Measurements from ENCODE around the gene HCST.

Gene HCST

DNA sequence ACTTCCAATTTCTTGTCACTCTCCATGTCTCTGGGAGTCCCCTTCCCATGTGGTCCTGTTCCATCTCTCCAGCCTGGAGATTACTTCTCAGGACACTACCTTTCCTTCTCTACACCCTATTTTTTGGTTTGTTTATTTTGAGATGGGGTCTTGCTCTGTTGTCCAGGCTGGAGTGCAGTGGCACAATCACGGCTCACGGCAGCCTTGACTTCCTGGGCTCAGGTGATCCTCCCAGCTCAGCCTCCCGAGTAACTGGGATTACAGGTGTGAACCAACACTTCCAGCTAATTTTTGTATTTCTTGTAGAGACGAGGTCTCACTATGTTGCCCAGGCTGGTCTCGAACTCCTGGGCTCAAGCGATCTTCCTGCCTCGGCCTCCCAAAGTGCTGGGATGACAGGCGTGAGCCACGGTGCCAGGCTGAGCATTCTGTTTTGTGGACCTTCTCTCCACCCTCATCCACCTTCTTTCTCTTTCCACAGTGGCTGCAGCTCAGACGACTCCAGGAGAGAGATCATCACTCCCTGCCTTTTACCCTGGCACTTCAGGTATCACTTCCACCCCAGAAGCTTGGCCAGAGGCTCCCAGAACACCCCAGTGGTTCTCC lies 644 bp downstream of the HCST start:
- TF ChIP-seq POLR2AphosphoS5 (IDR thresholded peaks at IDR 0.05; ENCODE audit: low read depth): no peak
- TF ChIP-seq SPI1 (IDR thresholded peaks at IDR 0.05; ENCODE audit: borderline replicate concordance, low read depth): no peak
- TF ChIP-seq, protein P1, sequence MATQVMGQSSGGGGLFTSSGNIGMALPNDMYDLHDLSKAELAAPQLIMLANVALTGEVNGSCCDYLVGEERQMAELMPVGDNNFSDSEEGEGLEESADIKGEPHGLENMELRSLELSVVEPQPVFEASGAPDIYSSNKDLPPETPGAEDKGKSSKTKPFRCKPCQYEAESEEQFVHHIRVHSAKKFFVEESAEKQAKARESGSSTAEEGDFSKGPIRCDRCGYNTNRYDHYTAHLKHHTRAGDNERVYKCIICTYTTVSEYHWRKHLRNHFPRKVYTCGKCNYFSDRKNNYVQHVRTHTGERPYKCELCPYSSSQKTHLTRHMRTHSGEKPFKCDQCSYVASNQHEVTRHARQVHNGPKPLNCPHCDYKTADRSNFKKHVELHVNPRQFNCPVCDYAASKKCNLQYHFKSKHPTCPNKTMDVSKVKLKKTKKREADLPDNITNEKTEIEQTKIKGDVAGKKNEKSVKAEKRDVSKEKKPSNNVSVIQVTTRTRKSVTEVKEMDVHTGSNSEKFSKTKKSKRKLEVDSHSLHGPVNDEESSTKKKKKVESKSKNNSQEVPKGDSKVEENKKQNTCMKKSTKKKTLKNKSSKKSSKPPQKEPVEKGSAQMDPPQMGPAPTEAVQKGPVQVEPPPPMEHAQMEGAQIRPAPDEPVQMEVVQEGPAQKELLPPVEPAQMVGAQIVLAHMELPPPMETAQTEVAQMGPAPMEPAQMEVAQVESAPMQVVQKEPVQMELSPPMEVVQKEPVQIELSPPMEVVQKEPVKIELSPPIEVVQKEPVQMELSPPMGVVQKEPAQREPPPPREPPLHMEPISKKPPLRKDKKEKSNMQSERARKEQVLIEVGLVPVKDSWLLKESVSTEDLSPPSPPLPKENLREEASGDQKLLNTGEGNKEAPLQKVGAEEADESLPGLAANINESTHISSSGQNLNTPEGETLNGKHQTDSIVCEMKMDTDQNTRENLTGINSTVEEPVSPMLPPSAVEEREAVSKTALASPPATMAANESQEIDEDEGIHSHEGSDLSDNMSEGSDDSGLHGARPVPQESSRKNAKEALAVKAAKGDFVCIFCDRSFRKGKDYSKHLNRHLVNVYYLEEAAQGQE (IDR thresholded peaks at IDR 0.05; ENCODE audit: insufficient replicate concordance, low read depth): no peak
- no peak for TF ChIP-seq GABPA (IDR thresholded peaks at IDR 0.05; ENCODE audit: low read depth)
- TF ChIP-seq, protein P2, sequence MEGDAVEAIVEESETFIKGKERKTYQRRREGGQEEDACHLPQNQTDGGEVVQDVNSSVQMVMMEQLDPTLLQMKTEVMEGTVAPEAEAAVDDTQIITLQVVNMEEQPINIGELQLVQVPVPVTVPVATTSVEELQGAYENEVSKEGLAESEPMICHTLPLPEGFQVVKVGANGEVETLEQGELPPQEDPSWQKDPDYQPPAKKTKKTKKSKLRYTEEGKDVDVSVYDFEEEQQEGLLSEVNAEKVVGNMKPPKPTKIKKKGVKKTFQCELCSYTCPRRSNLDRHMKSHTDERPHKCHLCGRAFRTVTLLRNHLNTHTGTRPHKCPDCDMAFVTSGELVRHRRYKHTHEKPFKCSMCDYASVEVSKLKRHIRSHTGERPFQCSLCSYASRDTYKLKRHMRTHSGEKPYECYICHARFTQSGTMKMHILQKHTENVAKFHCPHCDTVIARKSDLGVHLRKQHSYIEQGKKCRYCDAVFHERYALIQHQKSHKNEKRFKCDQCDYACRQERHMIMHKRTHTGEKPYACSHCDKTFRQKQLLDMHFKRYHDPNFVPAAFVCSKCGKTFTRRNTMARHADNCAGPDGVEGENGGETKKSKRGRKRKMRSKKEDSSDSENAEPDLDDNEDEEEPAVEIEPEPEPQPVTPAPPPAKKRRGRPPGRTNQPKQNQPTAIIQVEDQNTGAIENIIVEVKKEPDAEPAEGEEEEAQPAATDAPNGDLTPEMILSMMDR (IDR thresholded peaks at IDR 0.05; ENCODE audit: insufficient read depth, low read length): no peak
- peak overlapping the region; percentile 94 for H3K27ac ChIP-seq (replicated peaks)
- DNase-seq (ENCODE audit: low read depth in 1 of 2, low spot score in 1 of 2): no peak
- H3K27me3 ChIP-seq (ENCODE audit: insufficient read depth, poor library complexity, severe bottlenecking): no peaks in the 10 kb centered on the region
- peak overlapping the region; percentile 91 for H3K4me3 ChIP-seq (replicated peaks; ENCODE audit: insufficient read depth, low read length)

DNA sequence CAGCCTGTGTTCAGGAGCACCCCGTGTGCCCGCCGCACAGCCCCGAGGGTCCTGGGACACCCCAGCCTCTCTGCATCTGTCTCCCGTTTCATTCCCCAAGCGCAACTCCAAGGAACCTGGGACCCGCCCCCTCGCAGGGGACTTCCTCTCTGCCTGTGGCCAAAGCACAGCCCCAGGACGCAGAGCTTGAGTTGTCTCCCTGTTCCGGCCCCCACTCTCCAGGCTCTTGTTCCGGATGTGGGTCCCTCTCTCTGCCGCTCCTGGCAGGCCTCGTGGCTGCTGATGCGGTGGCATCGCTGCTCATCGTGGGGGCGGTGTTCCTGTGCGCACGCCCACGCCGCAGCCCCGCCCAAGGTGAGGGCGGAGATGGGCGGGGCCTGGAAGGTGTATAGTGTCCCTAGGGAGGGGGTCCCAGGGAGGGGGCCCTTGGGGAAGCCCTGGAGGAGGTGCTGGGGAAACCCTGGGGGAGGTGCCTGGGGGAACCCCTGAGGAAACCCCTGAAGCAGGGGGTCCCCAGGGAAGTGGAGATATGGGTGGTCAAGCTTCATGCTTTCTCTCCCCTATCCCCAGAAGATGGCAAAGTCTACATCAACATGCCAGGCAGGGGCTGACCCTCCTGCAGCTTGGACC lies 1.3 kb downstream of the HCST start:
- DNase-seq (ENCODE audit: low read depth in 1 of 2, low spot score in 1 of 2): peak; percentile 95 to 99
- Histone ChIP-seq H3K27me3 (ENCODE audit: insufficient read depth, poor library complexity, severe bottlenecking) (no peaks in the 10 kb centered on the region), H3K4me3 (replicated peaks; ENCODE audit: insufficient read depth, low read length) (peak overlapping the region; percentile 91), H3K27ac (replicated peaks) (peak overlapping the region; percentile 94)
- TF ChIP-seq, protein P1 (IDR thresholded peaks at IDR 0.05; ENCODE audit: insufficient replicate concordance, low read depth): no peak
- TF ChIP-seq POLR2AphosphoS5 (IDR thresholded peaks at IDR 0.05; ENCODE audit: low read depth) (peak; percentile 88), SPI1 (IDR thresholded peaks at IDR 0.05; ENCODE audit: borderline replicate concordance, low read depth) (peak; percentile 97), GABPA (IDR thresholded peaks at IDR 0.05; ENCODE audit: low read depth) (peak; percentile 82)
- TF ChIP-seq, protein P2 (IDR thresholded peaks at IDR 0.05; ENCODE audit: insufficient read depth, low read length): no peak

DNA sequence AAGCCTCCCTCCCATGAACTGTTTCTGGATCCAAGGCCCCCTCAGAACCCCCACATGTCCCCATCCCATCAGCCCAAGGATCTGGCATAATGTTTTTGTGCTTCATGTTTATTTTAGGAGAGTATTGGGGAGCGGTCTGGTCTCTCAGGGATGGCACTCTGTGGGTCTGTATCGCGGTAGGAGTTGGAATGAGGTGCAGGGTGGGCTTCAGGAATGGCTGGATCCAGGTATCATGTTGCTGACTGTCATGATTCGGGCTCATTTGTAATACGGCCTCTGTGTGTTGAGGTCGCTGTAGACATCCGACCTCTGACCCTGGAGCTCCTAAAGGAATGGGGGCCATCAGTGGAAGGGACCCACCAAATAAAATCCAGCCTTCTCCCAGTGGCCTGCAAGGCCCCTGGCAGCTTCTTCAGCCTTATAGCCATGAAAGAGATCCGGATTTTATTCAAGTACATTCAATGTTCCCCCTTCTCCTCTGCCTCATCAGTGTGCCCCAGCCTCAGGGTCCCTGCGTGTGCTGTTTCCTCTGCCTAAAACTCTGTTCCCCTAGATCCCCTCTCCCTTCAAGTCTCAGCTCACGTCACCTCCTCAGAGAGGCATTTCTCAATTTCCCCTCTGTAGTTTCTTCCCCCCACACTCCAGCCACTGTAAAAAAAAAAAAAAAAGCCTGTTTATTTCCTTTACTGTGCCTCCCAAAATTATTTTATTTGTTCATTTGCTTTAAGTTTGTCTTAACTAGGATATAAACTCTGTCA lies 2.2 kb downstream of the HCST start:
- no peak overlapping the region for H3K4me3 ChIP-seq (replicated peaks; ENCODE audit: insufficient read depth, low read length)
- H3K27me3 ChIP-seq (ENCODE audit: insufficient read depth, poor library complexity, severe bottlenecking): no peaks in the 10 kb centered on the region
- TF ChIP-seq, protein P1 (IDR thresholded peaks at IDR 0.05; ENCODE audit: insufficient replicate concordance, low read depth): no peak
- no peak for TF ChIP-seq SPI1 (IDR thresholded peaks at IDR 0.05; ENCODE audit: borderline replicate concordance, low read depth)
- no peak for TF ChIP-seq GABPA (IDR thresholded peaks at IDR 0.05; ENCODE audit: low read depth)
- peak; percentile 11; the same call in 1 of the 2 replicates for TF ChIP-seq POLR2AphosphoS5 (IDR thresholded peaks at IDR 0.05; ENCODE audit: low read depth)
- TF ChIP-seq, protein P2 (IDR thresholded peaks at IDR 0.05; ENCODE audit: insufficient read depth, low read length): no peak
- peak in 1 of 2 experiments; percentile 74 for DNase-seq (ENCODE audit: low read depth in 1 of 2, low spot score in 1 of 2)
- H3K27ac ChIP-seq (replicated peaks): peak overlapping the region; percentile 94

Measured in HL-60 (cell line).